Lower leg skin (tissue), 4 donors: Measurements from ENCODE around the gene GLIPR2. TPM values are rescaled to one million over a fixed set of nuclear protein-coding genes. Genes with fewer than 3 reads are reported as not detected.

Experiments
- DNase-seq, 2 donors: peaks; one replicate each; pipeline ENCODE4 v3.0.0-alpha.2; 2019; ENCODE audit warnings: low spot score in 2 of 2
- H3K4me3 ChIP-seq: fragments of 200-600 bp; sonication (generic); 2 replicates; pipeline ENCODE4 v1.5.1; 2017; ENCODE audit warnings: mild to moderate bottlenecking, low read depth; ENCODE audit not compliant: poor library complexity, severe bottlenecking
- CTCF ChIP-seq, 3 donors: fragments of 450-650 bp; IDR thresholded peaks; one replicate each; pipeline ENCODE4 v1.5.1; 2016; ENCODE audit warnings: antibody characterized with exemption in 3 of 3, mild to moderate bottlenecking in 3 of 3, moderate library complexity in 2 of 3
- POLR2A ChIP-seq, 2 donors: fragments of 450-650 bp; IDR thresholded peaks; one replicate each; pipeline ENCODE4 v1.6.1; 2016 to 2017; ENCODE audit warnings: antibody characterized with exemption in 2 of 2, mild to moderate bottlenecking in 1 of 2, moderate library complexity in 1 of 2
- WGBS, 2 donors: methylation state at CpG; one replicate each; pipeline ENCODE4 v1.1.5; 2018; 5-methylcytosine and 5-hydroxymethylcytosine counted together
- intact Hi-C: fragments of 100-400 bp; cut with DNase I; formaldehyde crosslinking; loops from one replicate; pipeline ENCODE4 v1.15.0; 2023; ENCODE audit warnings: low total_unique reads
- total RNA-seq, 4 donors: library from RNA; depleted of rRNA; stranded (reverse); fragments of >200 nt; gene quantifications; one replicate each; pipeline ENCODE4 v1.1.0, GENCODE V29; 2016

The GLIPR2 gene
- total RNA-seq, 4 donors from 2014 or later = 5.2 to 10.1 (median 6.5) TPM

GRCh38 chr9:36164989-36165388 is 28.5 kb downstream of the GLIPR2 start:
- no peak for TF ChIP-seq POLR2A (IDR thresholded peaks at IDR 0.05)
- no peak for TF ChIP-seq CTCF (IDR thresholded peaks at IDR 0.05)
- no peak for DNase-seq
- WGBS, 2 donors = 62 to 65% methylated on average over 3 of the region's 3 CpGs
- H3K4me3 ChIP-seq = no peak overlapping the region
- intact Hi-C loops = loop anchor here (5.0 to 10.0 kb wide), 2 partner anchors 60 to 158 kb away; no protein-coding TSS in a partner anchor

GRCh38 chr9:36165826-36166167 is 29.3 kb downstream of the GLIPR2 start:
- no peak overlapping the region for H3K4me3 ChIP-seq
- WGBS, 2 donors = 20% methylated on average over 12 of the region's 12 CpGs
- DNase-seq = no peak
- no peak for TF ChIP-seq CTCF (IDR thresholded peaks at IDR 0.05)
- TF ChIP-seq POLR2A (IDR thresholded peaks at IDR 0.05) = no peak
- intact Hi-C loops = loop anchor here (5.0 to 10.0 kb wide), 2 partner anchors 61 to 158 kb away; no protein-coding TSS in a partner anchor

GRCh38 chr9:36166168-36166927 is 29.8 kb downstream of the GLIPR2 start:
- intact Hi-C loops = loop anchor here (5.0 to 10.0 kb wide), 2 partner anchors 62 to 159 kb away; no protein-coding TSS in a partner anchor
- 2 to 3% methylated on average over 47 to 53 of the region's 58 CpGs for WGBS, 2 donors
- TF ChIP-seq CTCF (IDR thresholded peaks at IDR 0.05) = peak in 1 of 3 donors; percentile 53
- TF ChIP-seq POLR2A (IDR thresholded peaks at IDR 0.05) = no peak
- DNase-seq = peak; percentile 72 to 97
- peak overlapping the region; percentile 33 for H3K4me3 ChIP-seq

GRCh38 chr9:36169166-36169565 is 32.6 kb downstream of the GLIPR2 start, which contains the start of gene CCIN:
CCIN (plus strand) TSS chr9:36169388; CDS start chr9:36169503, 115 bp downstream.
- 92 to 94% methylated on average over 6 of the region's 6 CpGs for WGBS, 2 donors
- no peak for DNase-seq
- no peak within 1 kb of the TSS for H3K4me3 ChIP-seq
- intact Hi-C loops = loop anchor here (5.0 to 10.0 kb wide), 2 partner anchors 64 to 162 kb away; no protein-coding TSS in a partner anchor
- no peak for TF ChIP-seq CTCF (IDR thresholded peaks at IDR 0.05)
- no peak for TF ChIP-seq POLR2A (IDR thresholded peaks at IDR 0.05)

- WGBS, 2 donors = 92 to 93% methylated on average over 17 of the region's 17 CpGs
- TF ChIP-seq CTCF (IDR thresholded peaks at IDR 0.05) (no peak), POLR2A (IDR thresholded peaks at IDR 0.05) (no peak)
- no peak overlapping the region for H3K4me3 ChIP-seq
- intact Hi-C loops = loop anchor here (5.0 to 10.0 kb wide), 2 partner anchors 65 to 162 kb away; no protein-coding TSS in a partner anchor
- DNase-seq = no peak
Measured at GRCh38 chr9:36169708-36170107, 33.2 kb downstream of the GLIPR2 start.
